ENCODE results near the gene INSRR. TPM values are rescaled to one million over a fixed set of nuclear protein-coding genes. Genes with fewer than 3 reads are reported as not detected.
A peak's percentile ranks its signal among the peaks of the same experiment; 100 is the strongest.

The INSRR gene
- total and polyA plus RNA-seq, 8 donors = 0.03 to 0.06 (median 0.04) TPM; not detected in 4

DNA sequence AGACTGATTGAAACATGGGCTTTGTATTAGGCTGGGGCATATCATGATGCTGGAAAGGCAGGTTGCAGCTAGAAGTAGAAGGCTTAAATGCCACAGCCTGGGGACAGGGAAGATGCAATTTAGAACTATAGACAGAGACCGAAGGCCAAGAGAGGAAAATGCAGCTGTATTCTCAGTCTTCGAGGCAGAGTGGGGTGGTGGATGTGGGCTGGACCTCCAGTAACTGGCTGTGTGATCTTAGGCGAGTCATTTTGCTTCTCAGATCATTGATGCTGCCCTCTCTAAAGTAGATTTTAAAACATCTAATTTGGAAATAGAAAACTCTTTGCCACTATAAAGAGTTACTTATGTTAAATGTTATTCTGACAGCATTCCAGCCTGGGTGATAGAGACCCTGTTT is 24.6 kb downstream of the INSRR start:
- no peak overlapping the region for H3K4me3 ChIP-seq
- no peaks in the 10 kb centered on the region for H3K36me3 ChIP-seq
- TF ChIP-seq, protein P1, sequence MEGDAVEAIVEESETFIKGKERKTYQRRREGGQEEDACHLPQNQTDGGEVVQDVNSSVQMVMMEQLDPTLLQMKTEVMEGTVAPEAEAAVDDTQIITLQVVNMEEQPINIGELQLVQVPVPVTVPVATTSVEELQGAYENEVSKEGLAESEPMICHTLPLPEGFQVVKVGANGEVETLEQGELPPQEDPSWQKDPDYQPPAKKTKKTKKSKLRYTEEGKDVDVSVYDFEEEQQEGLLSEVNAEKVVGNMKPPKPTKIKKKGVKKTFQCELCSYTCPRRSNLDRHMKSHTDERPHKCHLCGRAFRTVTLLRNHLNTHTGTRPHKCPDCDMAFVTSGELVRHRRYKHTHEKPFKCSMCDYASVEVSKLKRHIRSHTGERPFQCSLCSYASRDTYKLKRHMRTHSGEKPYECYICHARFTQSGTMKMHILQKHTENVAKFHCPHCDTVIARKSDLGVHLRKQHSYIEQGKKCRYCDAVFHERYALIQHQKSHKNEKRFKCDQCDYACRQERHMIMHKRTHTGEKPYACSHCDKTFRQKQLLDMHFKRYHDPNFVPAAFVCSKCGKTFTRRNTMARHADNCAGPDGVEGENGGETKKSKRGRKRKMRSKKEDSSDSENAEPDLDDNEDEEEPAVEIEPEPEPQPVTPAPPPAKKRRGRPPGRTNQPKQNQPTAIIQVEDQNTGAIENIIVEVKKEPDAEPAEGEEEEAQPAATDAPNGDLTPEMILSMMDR (IDR thresholded peaks at IDR 0.05) = no peak
- no peak overlapping the region for H3K27ac ChIP-seq
- no peak for ATAC-seq
- no peaks in the 10 kb centered on the region for H3K4me1 ChIP-seq
- intact Hi-C loops (cut with DNase I) = no loop called here
- DNase-seq = no peak
- no peaks in the 10 kb centered on the region for H3K9me3 ChIP-seq
- H3K27me3 ChIP-seq = peaks cover 3 to 69% of the 10 kb centered on the region in 2 donors

DNA sequence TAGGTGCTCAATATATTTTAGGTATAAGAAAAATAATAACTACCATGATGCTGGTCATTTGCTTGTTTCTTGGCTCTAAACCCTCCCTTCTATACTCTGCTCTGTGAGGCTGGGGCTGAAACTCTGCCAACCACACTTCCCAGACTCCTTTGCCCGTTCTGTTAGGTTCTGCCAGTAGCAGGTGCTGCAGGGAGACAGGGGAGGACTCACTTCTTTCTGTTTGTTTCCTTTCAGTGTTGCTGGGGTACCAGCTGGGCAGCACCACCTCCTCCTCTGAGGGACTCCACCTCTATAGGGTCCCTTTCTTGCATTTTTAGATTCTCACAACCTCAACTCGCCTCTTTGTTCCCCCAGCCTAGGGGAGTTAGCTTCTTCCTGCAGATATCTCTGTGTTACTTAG is 25.3 kb downstream of the INSRR start:
- Histone ChIP-seq H3K4me3 (no peak overlapping the region), H3K27ac (no peak overlapping the region), H3K4me1 (no peaks in the 10 kb centered on the region), H3K27me3 (peaks cover 0 to 62% of the 10 kb centered on the region in 2 donors), H3K36me3 (no peaks in the 10 kb centered on the region), H3K9me3 (no peaks in the 10 kb centered on the region)
- ATAC-seq (no peak), DNase-seq (peak in 1 of 4 donors; percentile 22)
- TF ChIP-seq, protein P1 (IDR thresholded peaks at IDR 0.05) = no peak
- intact Hi-C loops (cut with DNase I) = no loop called here

DNA sequence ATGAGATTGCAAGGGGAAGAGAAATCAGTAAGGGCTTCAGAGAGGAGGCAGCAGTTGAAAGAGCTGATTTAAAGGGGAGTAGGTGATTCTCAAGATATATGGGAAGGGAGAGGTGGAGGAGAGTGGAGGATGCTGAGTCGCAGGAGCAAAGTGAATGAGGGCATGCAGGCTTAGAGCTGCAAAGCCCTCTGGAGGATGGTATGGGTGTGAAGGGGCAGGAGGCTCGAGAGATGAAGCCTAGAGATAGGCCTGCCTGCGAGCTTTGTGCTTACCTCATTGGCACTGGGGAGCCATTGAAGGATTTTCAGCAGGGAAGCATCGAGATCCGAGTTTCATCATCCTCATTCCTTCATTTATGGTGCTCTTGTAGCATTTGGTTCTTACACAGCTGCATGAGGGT is 26.5 kb downstream of the INSRR start:
- ATAC-seq (no peak), DNase-seq (no peak)
- H3K27ac ChIP-seq = no peak overlapping the region
- H3K36me3 ChIP-seq = no peaks in the 10 kb centered on the region
- TF ChIP-seq, protein P1 (IDR thresholded peaks at IDR 0.05) = no peak
- intact Hi-C loops (cut with DNase I) = no loop called here
- H3K27me3 ChIP-seq = peaks cover 0 to 52% of the 10 kb centered on the region in 2 donors
- no peaks in the 10 kb centered on the region for H3K9me3 ChIP-seq
- H3K4me1 ChIP-seq = no peaks in the 10 kb centered on the region
- no peak overlapping the region for H3K4me3 ChIP-seq

DNA sequence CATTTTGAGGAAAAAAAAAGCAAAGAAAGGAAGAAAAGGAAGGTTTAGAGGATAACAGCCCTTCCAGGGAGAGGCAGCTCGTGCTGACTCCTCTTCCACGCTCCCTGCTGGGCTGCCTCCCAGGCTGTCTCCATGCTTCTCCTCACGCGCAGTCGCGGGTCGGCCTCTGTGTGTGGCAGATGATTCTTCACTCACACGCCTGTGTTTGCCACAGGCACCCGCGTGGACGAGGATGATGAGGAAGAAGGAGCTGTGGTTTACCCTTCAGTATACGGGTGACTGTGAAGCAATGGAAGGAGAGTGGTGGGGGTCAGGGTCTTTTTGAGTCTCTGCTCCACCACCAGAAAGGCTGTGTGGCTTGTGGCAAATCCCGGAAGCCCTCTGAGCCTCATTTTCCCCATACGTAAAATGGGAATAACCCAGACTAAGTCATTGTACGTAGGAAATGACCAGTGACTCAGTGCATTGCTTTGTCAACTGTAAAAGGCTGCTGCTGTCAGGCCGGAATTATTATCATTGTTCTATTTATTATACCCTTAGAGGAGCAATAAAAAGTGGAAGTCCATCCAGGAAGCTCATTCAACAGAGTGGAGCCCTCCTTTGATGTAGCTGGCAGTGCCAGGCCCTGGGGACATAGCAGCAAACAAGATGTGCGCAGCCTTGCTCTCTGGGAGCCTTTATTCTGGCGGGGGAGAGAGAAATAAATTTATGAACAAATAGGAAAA is 30.4 kb downstream of the INSRR start:
- Histone ChIP-seq H3K9me3 (no peaks in the 10 kb centered on the region), H3K4me3 (no peak overlapping the region), H3K27ac (no peak overlapping the region), H3K4me1 (no peaks in the 10 kb centered on the region), H3K36me3 (no peaks in the 10 kb centered on the region), H3K27me3 (peaks cover 0 to 21% of the 10 kb centered on the region in 2 donors)
- ATAC-seq (no peak), DNase-seq (peak in 1 of 4 donors; percentile 58)
- intact Hi-C loops (cut with DNase I) = no loop called here
- TF ChIP-seq, protein P1 (IDR thresholded peaks at IDR 0.05) = no peak

DNA sequence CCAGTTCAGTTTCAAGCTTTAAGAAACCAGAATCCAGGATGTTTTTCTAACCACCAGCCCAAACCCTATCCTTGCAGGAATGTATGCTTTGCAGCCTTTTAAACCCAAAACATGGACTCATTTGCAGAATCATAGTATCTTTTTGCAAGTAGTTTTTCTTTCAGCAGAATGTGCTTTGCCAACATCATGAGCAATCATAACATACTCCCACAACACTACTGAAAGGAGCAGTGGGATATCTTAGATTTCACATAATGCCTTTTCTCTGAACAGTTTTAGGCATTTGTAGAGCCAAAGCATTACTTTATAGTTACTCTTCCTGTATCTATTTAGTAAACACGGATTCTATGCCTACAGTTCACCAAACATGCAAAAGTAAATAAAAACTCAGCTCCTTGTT is 32.3 kb downstream of the INSRR start:
- DNase-seq = no peak
- no peaks in the 10 kb centered on the region for H3K36me3 ChIP-seq
- no peaks in the 10 kb centered on the region for H3K4me1 ChIP-seq
- no peak overlapping the region for H3K27ac ChIP-seq
- no peaks in the 10 kb centered on the region for H3K9me3 ChIP-seq
- intact Hi-C loops (cut with DNase I) = no loop called here
- TF ChIP-seq, protein P1 (IDR thresholded peaks at IDR 0.05) = no peak
- no peak for ATAC-seq
- no peak overlapping the region for H3K4me3 ChIP-seq
- H3K27me3 ChIP-seq = peaks cover 0 to 9% of the 10 kb centered on the region in 2 donors
